Fibroblast of skin of left quadriceps (primary cell): Measurements from ENCODE around the gene MID1IP1.

Experiments used
- DNase-seq, 2 experiments: peaks; one replicate each; pipeline ENCODE4 v3.0.0-alpha.2; 2013; ENCODE audit warnings: low read depth in 2 of 2

MID1IP1 gene, protein sequence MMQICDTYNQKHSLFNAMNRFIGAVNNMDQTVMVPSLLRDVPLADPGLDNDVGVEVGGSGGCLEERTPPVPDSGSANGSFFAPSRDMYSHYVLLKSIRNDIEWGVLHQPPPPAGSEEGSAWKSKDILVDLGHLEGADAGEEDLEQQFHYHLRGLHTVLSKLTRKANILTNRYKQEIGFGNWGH

DNA sequence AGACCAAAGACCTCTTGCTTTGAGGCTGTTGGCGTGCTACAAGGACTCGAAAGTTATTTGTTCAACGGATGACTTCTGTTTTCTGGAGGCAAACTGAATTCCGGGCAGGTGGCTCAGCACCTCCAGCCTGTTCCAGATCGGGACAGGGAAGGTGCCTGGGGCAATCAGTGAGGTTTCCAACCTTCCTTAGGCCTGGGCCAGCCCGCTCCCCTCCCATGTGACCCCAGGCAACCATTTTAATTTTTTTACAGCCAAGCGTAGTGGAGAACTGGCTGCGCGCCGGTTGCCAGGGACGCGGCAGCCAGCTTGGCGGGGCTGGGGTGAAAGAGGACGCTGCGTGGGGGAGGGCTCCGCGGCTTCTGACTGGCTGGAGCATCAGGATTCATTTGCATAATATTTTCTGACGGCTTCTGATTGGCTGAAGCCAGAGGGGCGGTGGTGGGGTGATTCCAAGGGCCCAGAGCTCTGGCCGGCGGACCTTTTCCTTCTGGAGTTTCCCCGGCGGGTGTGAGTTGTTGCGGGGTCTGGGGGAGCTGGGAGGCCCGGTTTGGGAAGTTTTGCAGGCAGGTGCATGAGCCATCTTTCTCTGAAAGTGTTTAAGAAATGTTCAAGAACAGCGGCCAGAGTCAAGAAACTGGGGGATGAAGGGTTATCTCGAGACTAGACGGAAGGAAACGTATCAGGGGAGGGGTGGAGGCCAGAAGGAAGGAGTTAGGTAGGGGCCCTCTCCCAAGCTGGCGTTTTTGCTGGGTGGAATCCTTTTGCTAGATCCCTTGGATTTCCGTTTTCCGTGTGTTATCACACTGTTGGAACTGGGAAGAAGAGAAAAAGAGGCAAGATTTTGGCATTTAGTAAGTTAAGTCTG, at the start of gene MID1IP1:
Gene MID1IP1 (plus strand): TSS at position 479 of the 865 bp plus-strand sequence. CDS start 3,488 bp downstream, outside the sequence.
- DNase-seq = peak; percentile 83

DNA sequence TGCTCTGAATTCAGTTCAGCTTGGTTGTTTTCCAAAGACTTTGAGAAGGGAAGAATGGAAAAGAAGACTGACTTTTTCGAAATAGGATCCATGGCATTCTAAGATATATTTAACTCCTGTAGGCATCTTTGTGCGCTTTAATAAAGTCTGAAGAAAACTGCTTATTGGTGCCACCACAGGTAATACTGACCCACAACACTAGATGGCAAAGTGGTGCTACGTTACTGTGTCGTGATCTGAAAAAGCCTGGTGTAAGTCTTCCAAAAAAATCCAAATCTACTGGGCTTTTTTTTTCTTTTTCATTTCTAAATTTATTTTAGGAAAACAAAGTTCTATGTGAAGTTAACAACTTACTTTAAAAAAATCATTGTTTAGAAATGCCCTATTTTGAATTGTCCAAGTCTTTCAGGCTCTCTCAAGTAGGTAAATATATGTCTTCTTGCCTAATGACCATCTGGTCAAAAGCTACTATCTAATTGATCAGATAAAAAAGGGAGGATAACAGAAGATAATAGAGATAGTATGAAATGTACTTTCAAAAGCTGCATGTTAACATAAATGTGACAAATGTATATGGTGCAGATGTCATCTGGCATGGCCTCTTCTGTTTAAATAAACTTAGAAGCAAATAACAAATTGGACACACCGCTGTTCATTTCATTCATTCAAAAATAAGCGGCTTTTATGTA, 47.0 kb upstream of the MID1IP1 start:
- DNase-seq = peak; percentile 8 to 12

DNA sequence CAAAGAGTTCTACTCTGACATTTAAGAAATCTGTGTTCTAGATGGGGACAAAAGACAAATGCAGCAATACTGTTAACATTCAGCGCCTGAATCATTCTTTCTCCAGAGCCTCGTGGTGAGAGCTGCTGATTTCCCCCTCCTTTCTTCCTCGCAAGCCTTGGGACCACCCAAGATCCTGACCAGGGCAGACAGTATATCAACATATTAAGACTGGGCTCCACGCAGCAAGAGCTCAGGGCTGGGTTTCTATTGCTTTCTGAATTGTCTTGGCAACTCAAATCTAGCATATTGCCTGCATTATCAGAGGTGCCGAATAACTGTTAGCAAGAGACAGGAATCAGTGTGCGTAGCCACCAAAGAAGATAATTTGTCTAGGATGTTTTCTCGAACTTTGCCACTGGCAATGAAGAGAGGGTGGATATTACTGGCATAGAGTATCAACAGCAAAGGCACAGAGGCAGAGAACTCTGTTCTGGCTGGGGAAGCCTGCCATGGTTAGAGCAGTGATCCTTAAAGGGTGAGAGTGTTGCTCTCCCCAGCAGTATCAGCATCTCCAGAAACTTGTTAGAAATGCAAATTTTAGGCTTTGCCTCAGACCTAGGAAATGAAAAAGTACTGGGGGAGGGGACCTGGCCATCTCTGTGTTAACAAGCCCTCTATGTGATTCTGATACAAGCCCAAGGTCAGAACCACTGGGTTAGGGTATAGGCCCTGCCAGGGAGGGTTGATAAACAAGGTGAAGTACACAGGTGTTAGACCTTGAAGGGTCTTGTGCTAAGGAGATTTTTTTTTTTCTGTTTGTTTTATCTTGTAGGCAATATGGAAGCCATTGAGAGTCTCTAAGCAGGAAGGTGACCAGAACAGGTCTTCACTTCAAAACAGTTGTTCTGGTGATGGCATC, 46.2 kb upstream of the MID1IP1 start:
- DNase-seq = no peak

DNA sequence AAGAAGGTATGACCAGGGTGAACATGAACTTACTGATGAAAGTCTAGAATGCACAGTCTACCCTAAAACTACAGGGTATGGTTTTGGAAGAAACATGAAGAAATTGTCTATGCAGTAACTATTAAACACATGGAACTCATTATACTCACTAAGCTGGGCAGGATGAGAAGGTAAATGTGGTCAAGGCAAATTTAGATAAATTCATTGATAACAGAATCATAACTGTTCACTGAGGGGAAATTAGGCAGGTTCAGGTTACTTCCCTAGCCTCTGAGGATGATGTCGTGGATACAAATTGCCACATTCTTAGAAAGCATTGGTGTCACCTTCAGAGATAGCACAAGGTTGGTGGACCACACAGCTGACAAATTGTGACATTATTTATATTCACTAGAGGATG, 40.4 kb upstream of the MID1IP1 start:
- no peak for DNase-seq

DNA sequence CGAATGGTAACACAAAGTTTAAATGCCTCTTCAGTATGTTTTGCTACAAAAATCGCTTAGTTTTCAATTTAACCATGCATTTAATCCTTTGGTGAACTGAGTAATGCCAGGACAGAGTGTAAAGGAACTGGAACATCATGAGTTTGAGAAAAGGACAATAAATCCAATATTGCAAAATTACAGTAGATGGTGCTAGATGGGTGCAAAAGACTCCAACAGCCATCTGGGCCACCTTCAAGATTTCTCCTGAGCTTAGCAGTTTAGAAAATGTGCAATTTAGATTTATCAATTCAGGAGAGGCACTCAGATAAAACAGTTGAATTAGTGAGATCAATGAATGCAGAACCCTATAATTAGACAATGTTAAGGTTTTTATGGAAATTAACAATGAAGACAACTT, 33.2 kb upstream of the MID1IP1 start:
- DNase-seq = peak; percentile 1 to 5

DNA sequence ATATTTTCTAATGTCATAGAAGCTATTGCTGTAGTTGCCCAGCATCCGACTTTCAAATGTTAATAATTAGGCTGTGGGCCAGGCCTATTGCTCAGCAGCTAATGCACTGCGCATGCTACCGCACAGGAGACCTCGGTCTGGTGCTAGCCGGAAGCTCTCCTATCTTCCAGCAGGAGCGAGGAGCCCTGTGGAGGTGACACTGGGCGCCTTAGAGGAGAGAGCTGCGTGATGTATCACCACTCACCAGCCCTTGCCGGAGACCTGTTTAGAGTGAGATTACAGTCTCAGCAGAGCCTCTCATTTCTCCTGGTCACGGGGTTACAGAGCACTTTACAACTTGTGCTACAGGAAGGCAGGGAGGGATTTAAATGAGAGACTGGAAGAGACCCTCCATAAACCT, 31.1 kb upstream of the MID1IP1 start:
- no peak for DNase-seq

DNA sequence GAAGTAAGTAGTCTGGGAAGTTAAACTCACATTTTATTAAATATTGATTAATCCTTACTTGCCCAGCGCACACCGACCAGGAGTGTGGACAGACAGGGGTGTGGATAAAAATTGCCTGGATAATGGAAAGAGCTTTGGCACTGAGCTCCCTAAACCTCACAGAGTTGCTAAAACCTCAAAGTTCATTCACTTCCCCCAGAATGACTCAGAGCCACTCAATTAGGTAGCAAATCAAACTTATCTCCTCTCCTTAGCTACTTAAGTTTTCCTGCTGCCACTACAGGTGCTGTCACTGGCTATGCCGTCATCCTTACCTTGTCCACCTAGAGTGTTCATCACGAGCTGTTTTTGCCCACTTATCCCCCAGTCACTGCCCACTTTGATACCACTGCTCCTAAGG, 27.0 kb upstream of the MID1IP1 start:
- DNase-seq = no peak

DNA sequence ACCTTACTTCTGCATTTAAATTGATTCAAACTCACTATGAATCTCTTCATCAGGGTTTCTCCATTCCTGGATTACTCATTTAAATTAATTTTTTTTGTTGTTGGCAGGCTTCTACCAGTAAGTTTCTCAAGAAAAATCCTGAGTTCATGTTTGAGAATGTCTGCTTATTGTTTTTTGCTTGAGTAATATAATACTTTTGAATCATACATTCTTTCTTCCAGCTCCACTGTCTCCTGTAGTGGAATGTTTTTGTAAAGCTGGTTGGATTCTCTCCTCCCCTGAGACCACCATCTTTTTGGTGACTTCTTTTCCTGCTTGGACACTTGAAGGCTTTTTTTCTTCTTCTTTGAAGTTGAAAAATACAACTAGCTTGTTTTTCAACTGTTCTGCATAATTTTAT, 4.3 kb upstream of the MID1IP1 start:
- DNase-seq = no peak

DNA sequence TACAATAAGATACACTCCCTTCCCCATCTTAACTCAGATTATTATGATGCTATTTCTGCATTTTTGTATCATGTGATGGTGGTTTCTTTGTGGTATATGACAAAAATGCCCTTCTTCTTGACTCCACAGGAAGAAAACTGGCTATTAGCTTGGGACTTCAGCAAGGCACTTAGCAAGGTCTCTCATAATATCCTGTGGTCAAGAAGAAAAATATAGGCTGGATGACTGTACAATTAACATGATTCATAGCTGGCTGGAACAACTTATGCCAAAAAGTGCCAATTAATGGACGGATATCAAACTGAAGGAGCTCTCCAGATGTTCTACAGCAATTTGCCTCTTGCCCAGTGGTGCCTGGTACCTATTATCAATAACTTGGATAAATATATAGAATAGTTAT, 2.3 kb upstream of the MID1IP1 start:
- no peak for DNase-seq

DNA sequence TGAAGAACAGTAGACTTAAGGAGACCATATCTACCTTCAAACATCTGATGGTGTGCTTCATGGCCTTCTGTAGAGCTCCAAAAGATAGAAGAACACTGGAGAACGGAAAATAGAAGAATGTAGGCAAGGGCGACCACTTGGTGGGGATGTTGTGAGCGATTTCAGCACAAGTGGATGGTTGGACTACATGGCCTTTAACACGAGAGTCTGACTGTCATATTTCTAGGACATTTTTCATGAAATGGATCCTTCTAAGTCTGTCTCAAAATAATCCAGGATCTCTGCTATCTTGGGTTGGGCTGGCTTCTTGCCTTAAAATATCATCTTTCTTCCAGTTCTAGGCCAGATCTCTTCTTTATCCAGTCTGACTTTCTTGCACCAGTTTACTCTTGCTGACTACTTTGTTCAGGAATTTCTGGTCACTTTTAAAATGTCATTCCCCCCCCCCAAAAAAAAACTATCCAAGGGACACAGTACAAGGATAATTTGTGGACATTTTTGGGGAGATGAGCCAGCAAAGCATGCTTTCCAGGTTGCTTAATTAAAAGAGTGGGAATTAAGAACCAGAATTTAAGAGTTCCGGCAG, 1.2 kb upstream of the MID1IP1 start:
- no peak for DNase-seq

DNA sequence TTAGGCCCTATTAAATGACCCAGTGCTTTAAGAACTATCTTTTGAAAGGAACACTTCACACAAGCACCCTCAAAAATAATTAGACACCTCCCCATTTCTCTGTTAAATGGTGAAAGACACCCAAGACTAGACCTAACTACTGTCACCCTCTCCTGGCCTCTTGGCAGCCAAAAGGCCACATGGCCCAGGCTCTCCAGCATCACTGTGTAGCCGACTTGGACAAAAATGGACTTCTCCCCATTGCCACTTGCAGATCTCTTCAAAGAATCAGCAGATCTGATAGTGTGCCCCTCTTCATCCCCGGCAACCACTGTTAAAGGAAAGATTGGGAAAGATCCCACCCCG, 2.0 kb downstream of the MID1IP1 start:
- no peak for DNase-seq

DNA sequence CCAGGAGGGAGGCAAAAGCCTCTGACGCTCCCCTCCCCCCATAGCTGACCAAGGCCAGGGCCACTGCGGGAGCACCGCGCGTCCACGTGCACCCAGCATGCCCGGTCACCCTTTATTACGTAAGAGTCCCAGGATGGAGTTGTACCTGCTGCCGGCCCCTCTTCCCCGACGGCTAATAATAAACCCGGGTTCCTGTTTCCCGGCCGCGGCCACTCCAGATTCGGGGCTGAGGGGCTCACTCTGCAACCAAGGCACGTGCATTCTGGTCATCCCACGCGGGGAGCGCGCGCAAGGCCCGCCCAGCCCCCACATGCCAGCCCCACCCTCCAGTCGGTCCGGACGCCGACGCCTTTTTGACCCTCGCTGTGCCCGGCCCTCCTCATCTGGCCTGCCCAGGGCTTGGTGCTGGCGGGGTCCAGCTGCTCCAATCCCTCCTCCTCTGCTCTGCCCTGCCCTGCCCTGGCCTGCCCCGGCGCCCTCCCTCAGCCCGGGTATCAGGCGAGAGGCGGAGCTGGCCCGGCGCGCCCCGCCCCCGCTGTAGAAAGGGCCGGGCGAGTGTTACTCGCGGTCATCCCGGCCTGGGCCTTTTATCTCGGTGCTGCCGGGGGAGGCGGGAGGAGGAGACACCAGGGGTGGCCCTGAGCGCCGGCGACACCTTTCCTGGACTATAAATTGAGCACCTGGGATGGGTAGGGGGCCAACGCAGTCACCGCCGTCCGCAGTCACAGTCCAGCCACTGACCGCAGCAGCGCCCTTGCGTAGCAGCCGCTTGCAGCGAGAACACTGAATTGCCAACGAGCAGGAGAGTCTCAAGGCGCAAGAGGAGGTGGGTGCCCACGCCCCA, 2.6 kb downstream of the MID1IP1 start:
- no peak for DNase-seq

DNA sequence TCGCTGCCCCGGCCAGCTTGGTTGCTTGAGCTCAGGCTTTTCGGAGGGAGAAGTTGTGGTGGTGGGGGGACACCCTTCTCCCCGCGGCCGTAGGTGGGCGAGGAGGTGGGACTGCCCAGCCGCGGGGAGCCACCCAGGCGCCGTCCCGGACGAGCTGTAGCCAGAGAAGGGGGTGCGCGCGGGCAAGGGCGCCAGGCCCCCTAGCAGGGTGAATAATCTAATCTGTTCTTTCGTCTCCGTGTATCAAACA, 3.1 kb downstream of the MID1IP1 start:
- DNase-seq = no peak

DNA sequence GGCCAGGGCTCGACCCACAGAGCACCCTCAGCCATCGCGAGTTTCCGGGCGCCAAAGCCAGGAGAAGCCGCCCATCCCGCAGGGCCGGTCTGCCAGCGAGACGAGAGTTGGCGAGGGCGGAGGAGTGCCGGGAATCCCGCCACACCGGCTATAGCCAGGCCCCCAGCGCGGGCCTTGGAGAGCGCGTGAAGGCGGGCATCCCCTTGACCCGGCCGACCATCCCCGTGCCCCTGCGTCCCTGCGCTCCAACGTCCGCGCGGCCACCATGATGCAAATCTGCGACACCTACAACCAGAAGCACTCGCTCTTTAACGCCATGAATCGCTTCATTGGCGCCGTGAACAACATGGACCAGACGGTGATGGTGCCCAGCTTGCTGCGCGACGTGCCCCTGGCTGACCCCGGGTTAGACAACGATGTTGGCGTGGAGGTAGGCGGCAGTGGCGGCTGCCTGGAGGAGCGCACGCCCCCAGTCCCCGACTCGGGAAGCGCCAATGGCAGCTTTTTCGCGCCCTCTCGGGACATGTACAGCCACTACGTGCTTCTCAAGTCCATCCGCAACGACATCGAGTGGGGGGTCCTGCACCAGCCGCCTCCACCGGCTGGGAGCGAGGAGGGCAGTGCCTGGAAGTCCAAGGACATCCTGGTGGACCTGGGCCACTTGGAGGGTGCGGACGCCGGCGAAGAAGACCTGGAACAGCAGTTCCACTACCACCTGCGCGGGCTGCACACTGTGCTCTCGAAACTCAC, 3.6 kb downstream of the MID1IP1 start:
- no peak for DNase-seq

DNA sequence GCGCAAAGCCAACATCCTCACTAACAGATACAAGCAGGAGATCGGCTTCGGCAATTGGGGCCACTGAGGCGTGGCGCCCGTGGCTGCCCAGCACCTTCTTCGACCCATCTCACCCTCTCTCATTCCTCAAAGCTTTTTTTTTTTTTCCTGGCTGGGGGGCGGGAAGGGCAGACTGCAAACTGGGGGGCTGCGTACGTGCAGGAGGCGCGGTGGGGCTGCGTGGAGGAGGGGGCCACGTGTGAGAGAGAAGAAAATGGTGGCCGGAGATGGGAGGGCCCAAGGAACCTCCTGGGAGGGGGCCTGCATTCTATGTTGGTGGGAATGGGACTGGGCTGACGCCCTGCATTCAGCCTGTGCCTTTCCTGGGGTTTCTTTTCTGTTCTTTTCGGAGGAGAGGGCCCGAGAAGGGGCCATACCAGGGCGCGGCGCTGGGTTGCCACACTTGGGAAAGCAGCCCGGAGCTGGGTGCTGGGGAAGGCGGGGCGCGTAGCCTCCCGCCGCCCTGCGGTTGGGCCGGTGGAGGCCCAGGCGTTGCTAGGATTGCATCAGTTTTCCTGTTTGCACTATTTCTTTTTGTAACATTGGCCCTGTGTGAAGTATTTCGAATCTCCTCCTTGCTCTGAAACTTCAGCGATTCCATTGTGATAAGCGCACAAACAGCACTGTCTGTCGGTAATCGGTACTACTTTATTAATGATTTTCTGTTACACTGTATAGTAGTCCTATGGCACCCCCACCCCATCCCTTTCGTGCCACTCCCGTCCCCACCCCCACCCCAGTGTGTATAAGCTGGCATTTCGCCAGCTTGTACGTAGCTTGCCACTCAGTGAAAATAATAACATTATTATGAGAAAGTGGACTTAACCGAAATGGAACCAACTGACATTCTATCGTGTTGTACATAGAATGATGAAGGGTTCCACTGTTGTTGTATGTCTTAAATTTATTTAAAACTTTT, 4.5 kb downstream of the MID1IP1 start:
- peak in 1 of 2 experiments; percentile 64 for DNase-seq

DNA sequence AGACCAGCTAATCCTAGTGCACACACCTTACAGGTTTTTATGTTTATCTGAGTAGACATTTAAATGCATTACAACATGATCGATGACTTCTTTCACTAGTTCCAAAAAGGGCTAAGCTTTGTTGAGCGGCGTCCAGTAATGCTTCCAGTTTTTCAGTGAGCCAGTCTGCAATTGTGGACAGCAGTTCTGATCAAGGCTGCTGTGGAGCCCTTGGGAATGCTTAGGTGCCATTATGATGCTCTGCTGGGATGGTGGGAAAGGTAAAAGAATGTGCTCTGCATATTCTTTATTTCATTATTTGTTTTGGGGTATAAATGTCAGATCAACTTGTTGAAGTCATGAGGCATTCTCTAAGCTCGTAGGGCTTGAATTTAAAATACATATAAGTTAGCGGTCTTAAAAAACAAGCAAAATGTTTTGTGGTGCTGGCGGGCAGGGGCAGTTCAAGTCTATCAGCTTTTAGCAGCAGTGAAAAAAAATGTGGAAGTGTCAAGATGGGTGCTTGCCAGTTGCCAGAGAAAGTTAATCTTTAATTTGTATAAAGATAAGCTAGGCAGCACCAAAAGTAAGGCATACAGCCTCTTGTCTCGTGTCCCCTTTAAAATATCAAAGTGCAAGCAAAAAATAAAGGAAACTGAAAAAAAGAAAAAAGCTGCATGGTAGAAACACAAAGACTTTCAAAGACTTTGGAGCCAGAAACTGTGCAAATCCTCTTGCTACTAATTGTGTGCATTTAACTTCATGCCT, 5.8 kb downstream of the MID1IP1 start:
- no peak for DNase-seq

DNA sequence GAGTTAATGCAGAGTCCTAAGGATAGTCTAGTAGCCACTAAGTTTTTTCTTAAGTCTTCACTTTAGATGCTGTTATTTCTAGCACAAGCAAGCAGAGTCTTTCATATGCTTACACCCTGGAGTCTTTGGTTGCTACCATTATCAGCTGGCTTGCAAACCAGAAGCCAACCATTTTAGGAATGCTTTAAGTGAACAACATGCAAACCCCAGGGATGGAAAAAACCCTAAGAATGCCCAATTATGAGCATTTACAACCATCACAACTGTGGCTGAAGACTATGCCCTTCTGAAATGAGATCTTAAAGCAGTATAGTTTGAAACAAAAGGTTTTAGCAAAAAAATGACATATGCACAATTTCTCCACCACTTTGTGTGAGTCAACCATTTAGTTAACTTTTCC, 6.6 kb downstream of the MID1IP1 start:
- DNase-seq = no peak

DNA sequence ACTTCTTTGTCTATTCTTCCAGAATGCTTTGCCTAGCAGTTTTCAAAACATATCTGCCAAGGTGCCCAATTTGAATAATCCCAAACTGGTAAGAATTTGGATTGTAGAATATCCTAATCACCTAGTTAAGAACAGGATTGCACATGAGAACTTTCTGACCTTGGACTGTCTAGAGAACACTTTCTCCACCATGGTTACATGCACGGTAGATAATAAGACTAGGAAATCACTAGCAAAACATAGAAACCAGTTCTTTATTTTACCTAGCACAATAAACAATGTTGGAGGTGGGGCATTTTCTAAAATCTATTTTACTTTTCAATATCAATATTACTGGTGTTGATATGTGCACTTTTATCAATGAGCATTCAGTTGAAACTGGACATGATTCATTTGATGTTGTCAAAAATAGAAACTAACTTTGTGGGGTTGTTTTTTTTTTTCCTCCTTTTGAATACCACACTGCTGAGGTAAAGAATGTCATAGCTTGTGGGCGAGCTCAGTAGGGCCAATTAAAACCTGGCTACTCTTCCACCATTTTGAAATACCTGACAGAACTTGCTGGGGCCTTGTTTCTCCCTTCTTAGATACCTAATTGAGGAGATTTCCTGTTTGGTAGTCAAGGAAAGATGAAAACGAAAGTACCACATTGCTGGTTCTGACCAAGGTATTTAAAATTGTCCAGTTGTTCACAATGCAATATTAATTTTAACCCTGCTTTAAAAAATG, 10.4 kb downstream of the MID1IP1 start:
- no peak for DNase-seq
